ENCODE results near the gene HOTAIR.

The HOTAIR gene

GRCh38 chr12:54007538-54008259 is 32.9 kb upstream of the HOTAIR start:
- DNase-seq: no peak
- TF ChIP-seq CTCF (IDR thresholded peaks at IDR 0.05; ENCODE audit: low read depth, low read length, missing control alignments): no peak
- Histone ChIP-seq H3K4me3 (ENCODE audit: low read depth, low read length) (no peak overlapping the region), H3K27me3 (replicated peaks) (peaks cover 87% of the 10 kb centered on the region), H3K27ac (no peak overlapping the region), H3K36me3 (replicated peaks) (no peaks in the 10 kb centered on the region)
- in situ Hi-C loops (cut with HindIII; ENCODE audit: low pct_ligation_motif_present, low sequenced_read_pairs): loop anchor here (25.0 kb wide), 1 partner anchor 205 kb away; no protein-coding TSS in a partner anchor

- Histone ChIP-seq H3K27ac (no peak overlapping the region), H3K4me3 (ENCODE audit: low read depth, low read length) (no peak overlapping the region), H3K27me3 (replicated peaks) (peaks cover 92% of the 10 kb centered on the region), H3K36me3 (replicated peaks) (no peaks in the 10 kb centered on the region)
- TF ChIP-seq CTCF (IDR thresholded peaks at IDR 0.05; ENCODE audit: low read depth, low read length, missing control alignments): no peak
- DNase-seq: no peak
- in situ Hi-C loops (cut with HindIII; ENCODE audit: low pct_ligation_motif_present, low sequenced_read_pairs): loop anchor here (25.0 kb wide), 1 partner anchor 206 kb away; no protein-coding TSS in a partner anchor
Measured at GRCh38 chr12:54006559-54007220, 31.9 kb upstream of the HOTAIR start.

- Histone ChIP-seq H3K27ac (no peak overlapping the region), H3K27me3 (replicated peaks) (peaks cover 92% of the 10 kb centered on the region), H3K4me3 (ENCODE audit: low read depth, low read length) (no peak overlapping the region), H3K36me3 (replicated peaks) (no peaks in the 10 kb centered on the region)
- peak; percentile 65 for DNase-seq
- in situ Hi-C loops (cut with HindIII; ENCODE audit: low pct_ligation_motif_present, low sequenced_read_pairs): loop anchor here (25.0 kb wide), 1 partner anchor 206 kb away; no protein-coding TSS in a partner anchor
- peak; percentile 84 for TF ChIP-seq CTCF (IDR thresholded peaks at IDR 0.05; ENCODE audit: low read depth, low read length, missing control alignments)
Measured at GRCh38 chr12:54005853-54006558, 31.3 kb upstream of the HOTAIR start.

GRCh38 chr12:54005531-54005852 is 30.7 kb upstream of the HOTAIR start:
- no peak for TF ChIP-seq CTCF (IDR thresholded peaks at IDR 0.05; ENCODE audit: low read depth, low read length, missing control alignments)
- peaks cover 92% of the 10 kb centered on the region for H3K27me3 ChIP-seq (replicated peaks)

GRCh38 chr12:54004841-54005530 is 30.2 kb upstream of the HOTAIR start:
- Histone ChIP-seq H3K27me3 (replicated peaks) (peaks cover 92% of the 10 kb centered on the region), H3K36me3 (replicated peaks) (no peaks in the 10 kb centered on the region), H3K27ac (no peak overlapping the region), H3K4me3 (ENCODE audit: low read depth, low read length) (no peak overlapping the region)
- TF ChIP-seq CTCF (IDR thresholded peaks at IDR 0.05; ENCODE audit: low read depth, low read length, missing control alignments): no peak
- in situ Hi-C loops (cut with HindIII; ENCODE audit: low pct_ligation_motif_present, low sequenced_read_pairs): loop anchor here (25.0 kb wide), 1 partner anchor 207 kb away; no protein-coding TSS in a partner anchor
- DNase-seq: no peak

More at GRCh38 chr12:54005531-54005852, 30.7 kb upstream of the HOTAIR start:
- no peak overlapping the region for H3K27ac ChIP-seq
- DNase-seq: no peak
- in situ Hi-C loops (cut with HindIII; ENCODE audit: low pct_ligation_motif_present, low sequenced_read_pairs): loop anchor here (25.0 kb wide), 1 partner anchor 207 kb away; no protein-coding TSS in a partner anchor
- no peak overlapping the region for H3K4me3 ChIP-seq (ENCODE audit: low read depth, low read length)
- no peaks in the 10 kb centered on the region for H3K36me3 ChIP-seq (replicated peaks)
